Trophoblast cell (in vitro differentiated cells and primary cell): ENCODE data around the gene DAZAP1.

Experiments
- DNase-seq, 2 donors: peaks; one replicate each; pipeline ENCODE4 v3.0.0-alpha.2; 2016
- H2AFZ ChIP-seq: 2 replicates; pipeline ENCODE4 v1.6.1; 2013; ENCODE audit warnings: low read length, moderate library complexity, mild to moderate bottlenecking; ENCODE audit not compliant: insufficient read depth, poor library complexity
- H2AK5ac ChIP-seq: 2 replicates; pipeline ENCODE4 v1.6.1; 2013; ENCODE audit warnings: mild to moderate bottlenecking, low read length
- H2BK120ac ChIP-seq: 2 replicates; pipeline ENCODE4 v1.6.1; 2013; ENCODE audit warnings: low read length, mild to moderate bottlenecking, moderate library complexity; ENCODE audit not compliant: insufficient read depth, poor library complexity
- H2BK12ac ChIP-seq: 2 replicates; pipeline ENCODE4 v1.6.1; 2013; ENCODE audit warnings: mild to moderate bottlenecking, low read length, moderate library complexity
- H2BK5ac ChIP-seq: 2 replicates; pipeline ENCODE4 v1.6.1; 2013; ENCODE audit warnings: low read length, low read depth, moderate library complexity, mild to moderate bottlenecking; ENCODE audit not compliant: poor library complexity
- H3K14ac ChIP-seq: 2 replicates; pipeline ENCODE4 v1.6.1; 2013; ENCODE audit warnings: mild to moderate bottlenecking, low read length
- H3K18ac ChIP-seq: 2 replicates; pipeline ENCODE4 v1.6.1; 2013; ENCODE audit warnings: mild to moderate bottlenecking, low read length
- H3K23ac ChIP-seq: 2 replicates; pipeline ENCODE4 v1.6.1; 2013; ENCODE audit warnings: low read length
- H3K27ac ChIP-seq: 2 replicates; pipeline ENCODE4 v1.5.1; 2013; ENCODE audit warnings: low read depth, mild to moderate bottlenecking, inconsistent platforms, low read length, moderate library complexity
- H3K27me3 ChIP-seq: 2 replicates; pipeline ENCODE4 v1.6.1; 2013; ENCODE audit warnings: inconsistent platforms, mild to moderate bottlenecking, low read length, moderate library complexity; ENCODE audit not compliant: insufficient read depth
- H3K36me3 ChIP-seq, 2 experiments: 1 replicate in 1 of 2; 2 replicates in 1 of 2; pipeline ENCODE4 v1.6.1; 2013; ENCODE audit warnings: low read length in 2 of 2, mild to moderate bottlenecking in 2 of 2, moderate library complexity in 1 of 2; ENCODE audit not compliant: insufficient read depth in 2 of 2, control insufficient read depth in 1 of 2
- H3K4ac ChIP-seq: 2 replicates; pipeline ENCODE4 v1.6.1; 2013; ENCODE audit warnings: low read depth, mild to moderate bottlenecking, low read length, moderate library complexity
- H3K4me1 ChIP-seq, 2 experiments: 1 replicate in 1 of 2; 2 replicates in 1 of 2; pipeline ENCODE4 v1.6.1; 2013; ENCODE audit warnings: low read length in 2 of 2, mild to moderate bottlenecking in 2 of 2, moderate library complexity in 1 of 2; ENCODE audit not compliant: insufficient read depth in 2 of 2, control insufficient read depth in 1 of 2
- H3K4me2 ChIP-seq: 2 replicates; pipeline ENCODE4 v1.6.1; 2013; ENCODE audit warnings: inconsistent platforms, mild to moderate bottlenecking, low read length, moderate library complexity
- H3K4me3 ChIP-seq: 2 replicates; pipeline ENCODE4 v1.5.1; 2013; ENCODE audit warnings: mild to moderate bottlenecking, low read depth, low read length, inconsistent platforms
- H3K79me1 ChIP-seq: one replicate; pipeline ENCODE4 v1.6.1; 2013; ENCODE audit warnings: low read length
- H3K79me2 ChIP-seq: 2 replicates; pipeline ENCODE4 v1.6.1; 2013; ENCODE audit warnings: low read length, mild to moderate bottlenecking; ENCODE audit not compliant: control insufficient read depth, insufficient read depth, poor library complexity
- H3K9ac ChIP-seq: 2 replicates; pipeline ENCODE4 v1.6.1; 2013; ENCODE audit warnings: mild to moderate bottlenecking, low read length
- H3K9me3 ChIP-seq: 2 replicates; pipeline ENCODE4 v1.6.1; 2013; ENCODE audit warnings: low read depth, mild to moderate bottlenecking, control low read depth, inconsistent platforms, low read length; ENCODE audit not compliant: insufficient read depth
- H4K12ac ChIP-seq: 2 replicates; pipeline ENCODE4 v1.6.1; 2013; ENCODE audit warnings: low read depth, mild to moderate bottlenecking, low read length, moderate library complexity
- H4K8ac ChIP-seq: 2 replicates; pipeline ENCODE4 v1.6.1; 2013; ENCODE audit warnings: low read depth, mild to moderate bottlenecking, low read length, moderate library complexity
- H4K91ac ChIP-seq: one replicate; pipeline ENCODE4 v1.6.1; 2013; ENCODE audit warnings: low read depth, mild to moderate bottlenecking, low read length, moderate library complexity
- WGBS: extraction: QIAGEN DNeasy Blood & Tissue Kit; methylation state at CpG from one replicate; pipeline ENCODE4 v1.1.7; 2013; ENCODE audit warnings: missing lambda C conversion rate; ENCODE audit not compliant: insufficient read length, insufficient coverage; ENCODE audit errors: extremely low coverage; 5-methylcytosine and 5-hydroxymethylcytosine counted together

Gene DAZAP1

DNA sequence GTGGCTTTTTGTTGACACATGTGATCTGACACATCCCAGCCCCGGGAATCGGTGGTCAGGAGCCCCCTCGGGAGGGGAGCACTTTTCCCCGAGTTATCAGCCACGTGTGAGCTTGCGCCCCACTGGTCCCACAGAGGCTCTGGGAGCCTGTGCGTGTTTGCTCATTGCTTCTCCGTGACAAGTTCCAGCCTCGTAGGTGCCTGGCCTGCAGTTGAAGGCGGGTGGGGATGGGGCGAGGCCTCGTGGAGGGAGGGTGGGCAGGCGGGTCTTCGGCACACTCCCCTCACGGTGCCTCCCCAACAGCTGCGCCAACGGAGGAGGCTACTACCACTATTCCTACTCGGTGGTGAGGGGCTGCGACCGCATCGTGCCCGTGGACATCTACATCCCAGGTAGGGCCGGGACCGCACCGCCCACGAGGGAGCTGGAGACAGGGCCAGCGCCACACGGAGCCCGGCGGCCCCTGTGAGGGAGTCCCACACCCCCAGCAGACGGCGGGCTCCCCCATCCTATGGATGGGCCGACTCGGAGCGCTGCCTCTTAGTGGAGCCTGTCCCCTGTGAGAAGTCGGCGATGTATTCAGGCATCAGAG is 14.4 kb upstream of the DAZAP1 start:
- no peak overlapping the region for H3K18ac ChIP-seq
- H4K91ac ChIP-seq = no peak overlapping the region
- no peak overlapping the region for H3K9ac ChIP-seq
- H4K8ac ChIP-seq = no peak overlapping the region
- H3K27ac ChIP-seq = no peak overlapping the region
- H3K27me3 ChIP-seq = no peaks in the 10 kb centered on the region
- peaks cover 33 to 39% of the 10 kb centered on the region in 2 experiments for H3K36me3 ChIP-seq
- H2BK5ac ChIP-seq = no peak overlapping the region
- H3K4ac ChIP-seq = no peak overlapping the region
- no peak for DNase-seq
- H3K4me2 ChIP-seq = no peak overlapping the region
- WGBS = no CpG with 5 or more reads among the region's 37 CpGs
- peaks cover 7% of the 10 kb centered on the region for H3K9me3 ChIP-seq
- no peak overlapping the region for H2BK12ac ChIP-seq
- H3K79me2 ChIP-seq = no peaks in the 10 kb centered on the region
- no peak overlapping the region for H3K23ac ChIP-seq
- H4K12ac ChIP-seq = no peak overlapping the region
- H3K4me3 ChIP-seq = no peak overlapping the region
- no peak overlapping the region for H3K14ac ChIP-seq
- H2BK120ac ChIP-seq = no peak overlapping the region
- no peak overlapping the region for H2AFZ ChIP-seq
- H3K79me1 ChIP-seq = no peaks in the 10 kb centered on the region
- no peak overlapping the region for H2AK5ac ChIP-seq
- H3K4me1 ChIP-seq = no peaks in the 10 kb centered on the region

DNA sequence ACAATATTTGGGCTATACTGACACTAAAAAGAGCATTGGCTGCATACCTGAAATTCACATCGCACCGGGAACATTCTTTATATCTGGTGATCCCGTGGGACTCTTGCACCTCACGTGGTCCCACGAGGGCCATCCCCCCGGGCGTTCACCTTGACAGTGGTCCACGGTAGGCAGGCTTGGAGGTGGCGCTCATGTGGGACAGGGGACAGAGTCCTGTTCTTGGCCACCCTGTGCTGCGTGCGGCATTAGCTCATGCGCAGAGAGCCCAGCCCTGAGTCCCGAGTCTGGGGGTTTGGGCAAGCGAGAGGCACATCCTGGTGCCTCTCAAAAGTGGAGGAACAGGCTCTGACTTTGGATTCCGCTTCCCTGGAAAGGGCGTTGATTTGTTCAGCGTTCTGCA is 13.5 kb upstream of the DAZAP1 start:
- no peaks in the 10 kb centered on the region for H3K79me1 ChIP-seq
- H3K79me2 ChIP-seq = no peaks in the 10 kb centered on the region
- no peak overlapping the region for H4K8ac ChIP-seq
- H3K14ac ChIP-seq = no peak overlapping the region
- H3K27ac ChIP-seq = no peak overlapping the region
- no peaks in the 10 kb centered on the region for H3K4me1 ChIP-seq
- H3K18ac ChIP-seq = no peak overlapping the region
- no peak overlapping the region for H2BK5ac ChIP-seq
- H3K36me3 ChIP-seq = peaks cover 29 to 31% of the 10 kb centered on the region in 2 experiments
- H3K9me3 ChIP-seq = peaks cover 6% of the 10 kb centered on the region
- no peak overlapping the region for H3K9ac ChIP-seq
- no peaks in the 10 kb centered on the region for H3K27me3 ChIP-seq
- H4K91ac ChIP-seq = no peak overlapping the region
- no peak overlapping the region for H2BK12ac ChIP-seq
- H3K4me3 ChIP-seq = no peak overlapping the region
- WGBS = no CpG with 5 or more reads among the region's 17 CpGs
- no peak overlapping the region for H3K4ac ChIP-seq
- no peak overlapping the region for H3K23ac ChIP-seq
- no peak overlapping the region for H3K4me2 ChIP-seq
- DNase-seq = no peak
- no peak overlapping the region for H2AK5ac ChIP-seq
- H4K12ac ChIP-seq = no peak overlapping the region
- no peak overlapping the region for H2AFZ ChIP-seq
- H2BK120ac ChIP-seq = no peak overlapping the region

DNA sequence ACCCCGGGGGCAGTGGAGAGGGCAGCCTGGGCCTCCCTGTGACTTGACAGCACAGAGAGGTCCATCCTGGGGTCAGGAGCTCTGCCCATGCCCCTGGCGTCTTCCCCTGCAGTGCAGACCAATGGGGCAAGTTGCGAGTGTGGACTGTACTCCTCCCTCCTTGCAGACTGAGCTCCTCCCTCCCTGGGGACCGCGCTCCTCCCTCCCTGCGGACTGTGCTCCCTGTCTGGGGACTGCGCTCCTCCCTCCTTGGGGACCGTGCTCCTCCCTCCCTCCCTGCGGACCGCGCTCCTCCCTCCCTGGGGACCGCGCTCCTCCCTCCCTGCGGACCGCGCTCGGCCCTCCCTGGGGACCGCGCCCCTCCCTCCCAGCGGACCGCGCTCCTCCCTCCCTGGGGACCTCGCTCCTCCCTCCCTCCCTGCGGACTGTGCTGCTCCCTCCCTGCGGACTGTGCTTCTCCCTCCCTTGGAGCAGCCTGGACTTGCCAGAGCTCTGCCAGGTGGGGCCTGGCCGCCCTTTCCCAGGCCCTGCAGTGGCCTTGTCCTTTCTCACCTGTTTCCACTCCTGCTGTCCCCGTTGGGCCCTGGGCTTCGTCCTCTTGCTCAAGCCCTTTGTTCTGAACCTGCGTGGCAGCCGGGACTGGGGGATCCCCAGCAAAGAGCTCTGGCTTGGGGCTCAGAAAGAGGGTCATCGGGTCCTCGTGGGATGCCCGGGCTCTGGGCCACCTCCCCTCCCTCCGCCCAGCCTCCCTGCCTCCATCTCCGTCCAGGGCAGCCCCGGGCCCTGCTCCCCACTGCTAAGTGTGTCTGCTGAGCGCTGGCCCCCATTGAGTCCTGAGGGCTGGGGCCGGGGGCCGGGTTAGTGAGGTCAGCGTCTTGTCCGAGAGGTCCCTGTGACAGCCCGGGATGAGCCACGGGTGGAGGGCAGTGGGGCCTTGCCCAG is 12.9 kb upstream of the DAZAP1 start:
- Histone ChIP-seq H2BK5ac (no peak overlapping the region), H3K4ac (no peak overlapping the region), H3K79me2 (no peaks in the 10 kb centered on the region), H3K9ac (no peak overlapping the region), H4K8ac (no peak overlapping the region), H2BK120ac (no peak overlapping the region), H3K79me1 (no peaks in the 10 kb centered on the region), H3K27me3 (no peaks in the 10 kb centered on the region), H2AK5ac (no peak overlapping the region), H2AFZ (no peak overlapping the region), H4K91ac (no peak overlapping the region), H3K18ac (no peak overlapping the region), H3K27ac (no peak overlapping the region), H3K4me1 (no peaks in the 10 kb centered on the region), H3K4me3 (no peak overlapping the region), H2BK12ac (no peak overlapping the region), H4K12ac (no peak overlapping the region), H3K9me3 (peaks cover 2% of the 10 kb centered on the region), H3K36me3 (peaks cover 22 to 24% of the 10 kb centered on the region in 2 experiments), H3K4me2 (no peak overlapping the region), H3K23ac (no peak overlapping the region), H3K14ac (no peak overlapping the region)
- DNase-seq = no peak
- no CpG with 5 or more reads among the region's 43 CpGs for WGBS

DNA sequence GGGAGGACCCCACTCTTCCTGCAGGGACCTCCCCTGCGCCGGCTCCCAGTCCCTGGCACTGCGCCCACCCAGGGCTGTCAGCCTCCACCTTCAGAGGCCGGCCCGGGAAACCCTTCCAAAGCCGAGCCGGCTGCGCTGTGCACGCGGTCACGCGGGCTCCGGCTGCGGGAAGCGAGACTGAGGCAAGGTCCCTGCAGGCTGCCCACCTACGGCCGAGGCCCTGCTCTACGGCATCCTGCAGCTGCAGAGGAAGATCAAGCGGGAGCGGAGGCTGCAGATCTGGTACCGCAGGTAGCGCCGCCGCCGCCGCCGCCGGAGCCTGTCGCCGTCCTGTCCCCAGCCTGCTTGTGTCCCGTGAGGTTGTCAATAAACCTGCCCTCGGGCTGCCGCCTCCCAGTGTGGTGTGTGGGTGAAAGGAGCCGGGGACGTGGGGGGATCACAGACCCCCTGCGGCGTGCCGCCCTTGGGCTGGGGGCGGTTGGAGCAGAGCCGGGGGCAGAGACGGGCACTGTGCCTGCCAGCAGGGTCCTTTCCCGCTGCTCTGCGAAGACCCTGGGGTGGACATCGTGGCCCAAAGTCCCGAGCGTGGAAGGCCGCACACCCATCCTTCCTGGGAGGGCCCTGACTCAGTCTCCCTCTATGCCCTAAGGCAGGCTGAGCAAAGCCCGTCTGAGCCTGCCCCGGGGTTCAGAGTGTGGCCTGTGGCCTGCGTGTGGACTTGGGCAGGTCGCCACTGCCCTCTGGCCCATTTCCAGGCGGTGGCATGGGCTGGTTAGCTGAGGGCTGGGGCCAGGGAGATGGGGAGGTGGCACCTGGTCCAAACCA is 12.0 kb upstream of the DAZAP1 start:
- H3K18ac ChIP-seq = no peak overlapping the region
- no peak overlapping the region for H3K4me2 ChIP-seq
- H3K27me3 ChIP-seq = no peaks in the 10 kb centered on the region
- peaks cover 0 to under 1% of the 10 kb centered on the region in 2 experiments for H3K4me1 ChIP-seq
- H3K23ac ChIP-seq = no peak overlapping the region
- no peak overlapping the region for H4K8ac ChIP-seq
- no peak overlapping the region for H4K91ac ChIP-seq
- peaks cover 21% of the 10 kb centered on the region in 2 experiments for H3K36me3 ChIP-seq
- no peak for DNase-seq
- no peaks in the 10 kb centered on the region for H3K79me1 ChIP-seq
- no peak overlapping the region for H3K27ac ChIP-seq
- no peak overlapping the region for H2AK5ac ChIP-seq
- no peak overlapping the region for H4K12ac ChIP-seq
- no peak overlapping the region for H3K9ac ChIP-seq
- no peak overlapping the region for H2BK120ac ChIP-seq
- no peaks in the 10 kb centered on the region for H3K79me2 ChIP-seq
- no CpG with 5 or more reads among the region's 52 CpGs for WGBS
- peaks cover 4% of the 10 kb centered on the region for H3K9me3 ChIP-seq
- no peak overlapping the region for H3K4ac ChIP-seq
- H2AFZ ChIP-seq = no peak overlapping the region
- no peak overlapping the region for H3K14ac ChIP-seq
- no peak overlapping the region for H2BK5ac ChIP-seq
- H2BK12ac ChIP-seq = no peak overlapping the region
- no peak overlapping the region for H3K4me3 ChIP-seq
